HepG2 (cell line): ENCODE results near the gene GMEB1. TPM values are rescaled to one million over a fixed set of nuclear protein-coding genes. Genes with fewer than 3 reads are reported as not detected.

Source experiments
- EP300 ChIP-seq, 3 experiments: sonication (generic) in 1 of 3; formaldehyde crosslinking in 1 of 3; IDR thresholded peaks; 2 replicates each; pipeline versions ENCODE4 v1.5.1 to v1.6.1; 2011 to 2020; ENCODE audit warnings: low read depth in 2 of 3, low read length in 2 of 3, borderline replicate concordance in 1 of 3, improper control_type of control experiment in 1 of 3, mild to moderate bottlenecking in 1 of 3, missing genetic modification reagents in 1 of 3, moderate library complexity in 1 of 3
- HHEX ChIP-seq: IDR thresholded peaks from 2 replicates; pipeline ENCODE4 v1.6.1; 2016; ENCODE audit warnings: control low read depth
- RAD21 ChIP-seq: fragments of 450-650 bp; formaldehyde crosslinking; IDR thresholded peaks from 2 replicates; pipeline ENCODE4 v1.5.0; 2020; ENCODE audit warnings: mild to moderate bottlenecking
- TEAD3 ChIP-seq: optimal IDR thresholded peaks from 2 replicates; pipeline ENCODE3; 2016; ENCODE audit warnings: borderline replicate concordance
- TRAFD1 ChIP-seq: sonication (generic); formaldehyde crosslinking; IDR thresholded peaks from 2 replicates; pipeline ENCODE4 v1.5.1; 2020; ENCODE audit warnings: missing genetic modification reagents, mild to moderate bottlenecking, borderline replicate concordance
- ZFP41 ChIP-seq: sonication (generic); formaldehyde crosslinking; IDR thresholded peaks from 2 replicates; pipeline ENCODE4 v1.4.0; 2020; ENCODE audit warnings: mild to moderate bottlenecking, missing genetic modification reagents, borderline replicate concordance
- ZFP91 ChIP-seq: sonication (generic); formaldehyde crosslinking; IDR thresholded peaks from 2 replicates; pipeline ENCODE4 v1.9.0; 2022; ENCODE audit warnings: missing genetic modification reagents, mild to moderate bottlenecking, borderline replicate concordance
- ZKSCAN5 ChIP-seq: sonication (generic); formaldehyde crosslinking; IDR thresholded peaks from 2 replicates; pipeline ENCODE4 v1.5.1; 2020; ENCODE audit warnings: mild to moderate bottlenecking, missing genetic modification reagents
- ZNF275 ChIP-seq: sonication (generic); formaldehyde crosslinking; IDR thresholded peaks from 2 replicates; pipeline ENCODE4 v1.8.0; 2022; ENCODE audit warnings: missing genetic modification reagents, mild to moderate bottlenecking, inconsistent platforms, borderline replicate concordance
- ZNF318 ChIP-seq: sonication (generic); formaldehyde crosslinking; IDR thresholded peaks from 2 replicates; pipeline ENCODE4 v1.4.0; 2020; ENCODE audit warnings: mild to moderate bottlenecking, missing genetic modification reagents
- ZNF652 ChIP-seq: IDR thresholded peaks from 2 replicates; pipeline ENCODE4 v1.6.1; 2016; ENCODE audit warnings: low read depth, borderline replicate concordance
- ZNF746 ChIP-seq: sonication (generic); formaldehyde crosslinking; IDR thresholded peaks from 2 replicates; pipeline ENCODE4 v1.8.0; 2022; ENCODE audit warnings: mild to moderate bottlenecking, missing genetic modification reagents
- polyA plus RNA-seq, 8 experiments: library from polyadenylated mRNA; depleted of rRNA in 3 of 8; stranded (reverse) in 7 of 8; unstranded in 1 of 8; fragments of >200 nt; fragmentation: Illumina TruSeq in 4 of 8; extraction: Trizol in 4 of 8; gene quantifications; 2 replicates each; pipeline versions ENCODE4 v1.2.1 to v1.2.3, GENCODE V29; 2011 to 2016; ENCODE audit warnings: low read depth in 4 of 8, missing spikeins in 1 of 8, mixed read lengths in 1 of 8; ENCODE audit not compliant: insufficient read depth in 1 of 8
- total RNA-seq, 5 experiments: library from RNA; depleted of rRNA; stranded (reverse); fragments of >200 nt; fragmentation: Illumina TruSeq; extraction: Trizol; gene quantifications; 2 replicates each; pipeline ENCODE4 v1.2.3, GENCODE V29; 2016; ENCODE audit warnings: low read depth in 1 of 5

GMEB1 gene
- total and polyA plus RNA-seq, 2 of the 13 experiments (the other 11 are each of a cell fraction or from before 2014, with no cell fraction given), result 3.0 to 6.0 TPM

GRCh38 chr1:28642847-28643635, 25.5 kb upstream of the GMEB1 start, which contains the start of gene TAF12 (continued):
- TF ChIP-seq ZNF318 (CRISPR knock-in tag) (no peak), ZNF746 (CRISPR knock-in tag) (peak; percentile 66; the same call in 1 of the 2 replicates), HHEX (CRISPR knock-in tag) (no peak), ZNF652 (CRISPR knock-in tag) (peak; percentile 87), ZFP91 (CRISPR knock-in tag) (peak; percentile 94), RAD21 (peak; percentile 60), TEAD3 (peak; percentile 20), EP300 (IDR thresholded peaks at IDR 0.05; ENCODE audit: low read depth in 2 of 2, low read length in 2 of 2) (peak in 1 of 2 experiments; percentile 28; a peak in 1 of 4 replicates), EP300 (CRISPR knock-in tag; IDR thresholded peaks at IDR 0.05; ENCODE audit: borderline replicate concordance) (peak; percentile 52), TRAFD1 (no peak; the same call in 1 of the 2 replicates), ZKSCAN5 (no peak), ZFP41 (CRISPR knock-in tag) (no peak), ZNF275 (CRISPR knock-in tag) (no peak)
